HG03159 (cell line): ENCODE data around the gene BCR.

Experiments
- ATAC-seq: cut with Tn5 transposase; IDR thresholded peaks from one replicate; pipeline ENCODE4 v1.9.1; 2021; ENCODE audit warnings: mild to moderate bottlenecking, moderate library complexity; ENCODE audit not compliant: unreplicated experiment

BCR gene

GRCh38 chr22:23242473-23243001, 62.2 kb downstream of the BCR start:
- no peak for ATAC-seq

GRCh38 chr22:23243006-23243573, 62.8 kb downstream of the BCR start:
- no peak for ATAC-seq

GRCh38 chr22:23243859-23244689, 63.8 kb downstream of the BCR start:
- ATAC-seq: no peak

GRCh38 chr22:23244690-23245044, 64.4 kb downstream of the BCR start:
- ATAC-seq: no peak

GRCh38 chr22:23245045-23245798, 64.9 kb downstream of the BCR start:
- no peak for ATAC-seq

GRCh38 chr22:23245799-23246136, 65.5 kb downstream of the BCR start:
- ATAC-seq: no peak

- ATAC-seq: no peak
These were observed 66.9 kb downstream of the BCR start for GRCh38 chr22:23246982-23247766.

GRCh38 chr22:23248583-23248982, 68.3 kb downstream of the BCR start:
- ATAC-seq: no peak

GRCh38 chr22:23250056-23250784, 69.9 kb downstream of the BCR start:
- no peak for ATAC-seq

- ATAC-seq: no peak
These were observed 70.6 kb downstream of the BCR start for GRCh38 chr22:23250785-23251363.

GRCh38 chr22:23251445-23252093, 71.3 kb downstream of the BCR start:
- no peak for ATAC-seq

GRCh38 chr22:23253475-23254055, 73.3 kb downstream of the BCR start:
- ATAC-seq: no peak

GRCh38 chr22:23255506-23256170, 75.3 kb downstream of the BCR start:
- no peak for ATAC-seq

GRCh38 chr22:23256171-23256932, 76.0 kb downstream of the BCR start:
- ATAC-seq: no peak

GRCh38 chr22:23256986-23257888, 76.9 kb downstream of the BCR start:
- no peak for ATAC-seq

- no peak for ATAC-seq
These were observed 77.8 kb downstream of the BCR start for GRCh38 chr22:23257889-23258825.
